Fibroblast of skin of left biceps (primary cell): Measurements from ENCODE around the gene PNMA1.
"Not testable (repeated sequence)": the region's sequence is repeated elsewhere in the genome, so short reads cannot be mapped to it uniquely, and the experiment has no call there.

ENCODE experiments used
- DNase-seq, 2 experiments: peaks; one replicate each; pipeline ENCODE4 v3.0.0-alpha.2; 2013; ENCODE audit warnings: low read depth in 2 of 2

PNMA1 gene

DNA sequence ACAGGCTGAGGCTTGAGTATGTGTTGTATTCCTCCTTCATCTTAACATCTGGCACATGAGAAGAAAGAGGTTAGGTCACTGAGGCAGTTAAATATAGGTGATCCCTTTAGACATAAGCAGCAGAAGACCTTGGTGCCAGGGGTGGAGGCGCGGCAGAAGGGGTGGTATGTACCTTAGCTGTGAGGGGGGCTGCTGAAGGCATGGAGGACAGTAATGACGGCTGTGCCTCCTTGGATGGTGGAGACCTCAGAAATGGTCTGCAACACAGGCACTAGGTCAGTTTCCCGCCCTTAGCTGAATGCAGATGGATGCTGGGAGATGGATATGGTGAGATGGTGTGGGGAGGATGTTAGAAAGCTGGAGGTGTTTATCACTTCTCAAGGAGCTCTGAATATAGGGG, 1.5 kb upstream of the PNMA1 start:
- no peak for DNase-seq

DNA sequence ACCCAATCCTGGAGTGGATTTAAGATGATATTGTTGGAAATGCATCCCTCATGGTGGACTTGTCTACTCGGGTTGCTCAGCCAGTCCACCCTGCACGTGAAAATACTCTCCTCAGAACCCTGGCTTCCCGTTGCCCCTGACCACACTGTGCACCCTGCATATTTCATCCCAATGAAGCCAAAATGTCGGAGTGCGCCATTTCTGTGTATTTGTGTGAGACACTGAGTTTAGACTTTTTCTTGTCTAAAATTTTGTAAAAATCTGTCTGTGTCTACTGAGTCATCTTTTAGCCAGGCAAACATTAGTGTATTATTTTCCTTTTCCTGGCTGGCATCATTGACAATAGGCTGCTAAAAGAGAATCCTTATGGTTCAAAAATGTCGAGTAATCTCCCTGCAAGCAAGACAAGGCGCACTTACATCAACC, 485 bp upstream of the PNMA1 start:
- no peak for DNase-seq

DNA sequence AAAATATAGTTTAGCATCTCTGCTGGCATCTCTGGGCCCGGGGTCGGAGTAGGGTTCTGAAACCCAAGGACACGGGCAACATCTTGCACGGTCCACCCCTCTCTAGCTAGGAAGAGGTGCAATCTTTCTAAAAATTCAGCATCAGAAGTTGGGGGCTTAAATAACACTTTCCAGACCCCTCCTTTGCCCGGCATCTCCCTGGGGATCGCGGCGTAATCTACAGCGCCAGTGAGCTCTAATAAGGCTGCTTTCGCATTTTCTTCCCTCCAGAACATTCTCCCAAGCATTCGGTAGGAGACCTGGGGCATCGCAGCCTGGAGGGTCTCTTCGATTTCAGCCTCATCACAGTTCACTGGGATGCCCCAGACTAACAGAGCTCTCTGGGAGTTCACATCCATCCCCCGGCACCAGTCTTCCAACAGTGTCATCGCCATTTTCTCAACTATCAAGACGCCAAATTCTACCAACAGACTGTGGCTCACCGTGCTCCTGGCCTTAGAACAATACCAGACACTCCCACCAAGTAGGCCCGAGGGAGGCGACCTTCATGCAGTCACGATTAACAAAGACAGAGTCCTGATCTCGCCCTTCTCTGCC, 880 bp downstream of the PNMA1 start:
- DNase-seq = no peak

DNA sequence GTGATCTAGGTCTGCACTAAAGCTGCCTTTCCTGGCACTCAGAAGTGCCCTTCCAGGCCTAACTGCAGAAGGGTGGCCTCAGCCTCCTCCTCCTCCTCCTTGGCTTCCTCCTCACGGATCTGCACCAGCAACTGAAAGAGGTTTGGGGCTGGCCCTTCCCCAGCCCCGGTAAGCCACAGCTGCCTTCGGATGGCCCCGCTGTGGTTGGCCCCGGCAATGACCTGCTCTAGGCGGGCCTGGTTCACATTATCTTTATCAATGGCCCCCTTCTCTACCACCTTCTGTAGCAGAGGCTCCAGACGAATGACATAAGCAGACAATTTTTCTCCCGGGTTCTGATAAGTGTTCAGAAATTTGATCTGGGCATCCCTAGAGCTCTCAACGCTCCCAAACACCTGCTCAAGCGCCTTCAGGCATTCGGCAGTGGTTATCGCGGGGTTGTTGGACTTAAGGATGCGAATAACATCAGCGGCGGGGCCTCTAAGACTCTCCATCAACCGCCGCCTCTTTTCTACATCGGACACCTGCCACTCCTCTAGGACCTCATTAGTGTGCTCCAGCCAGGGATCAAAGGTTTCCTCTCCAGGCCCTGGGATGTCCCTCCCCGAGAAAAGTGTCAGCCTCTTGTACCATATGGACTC, 1.5 kb downstream of the PNMA1 start:
- DNase-seq = no peak

DNA sequence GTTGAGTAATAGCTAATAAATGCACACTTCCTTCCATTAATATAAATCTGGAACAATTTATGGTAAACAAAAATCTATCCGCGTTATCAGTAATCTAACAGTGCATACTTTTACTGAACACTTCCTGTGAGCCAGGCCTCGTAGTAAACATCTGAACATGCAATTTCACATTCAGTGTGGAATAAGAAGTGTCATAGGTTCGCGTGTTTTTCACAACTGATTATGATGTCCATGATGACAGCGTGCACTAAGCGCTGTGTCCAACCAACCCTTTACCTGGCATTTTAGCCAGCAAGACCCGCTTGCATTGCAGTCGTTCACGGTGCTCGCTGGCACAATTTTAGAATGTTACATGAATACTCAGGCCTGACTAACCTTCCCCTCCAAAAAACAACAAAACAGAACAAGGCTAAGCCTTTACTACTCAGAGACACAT, 2.1 kb downstream of the PNMA1 start:
- no peak for DNase-seq

DNA sequence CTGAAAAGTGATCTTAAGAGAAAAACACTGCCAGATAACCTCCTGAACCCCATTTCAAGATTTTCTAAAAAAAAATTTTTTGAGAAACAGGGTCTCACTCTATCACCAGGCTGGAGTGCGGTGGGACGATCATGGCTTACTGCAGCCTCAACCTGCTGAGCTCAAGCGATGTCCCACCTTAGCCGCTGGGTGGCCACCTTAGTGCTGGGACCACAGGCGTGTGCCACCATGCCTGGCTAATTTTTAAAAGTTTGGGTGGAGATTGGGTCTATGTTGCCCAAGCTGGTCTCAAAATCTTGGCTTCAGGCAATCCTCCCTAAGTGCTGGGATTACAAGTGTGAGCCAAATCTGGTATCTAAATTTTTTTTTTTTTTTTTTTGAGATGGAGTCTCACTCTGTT, 3.4 kb downstream of the PNMA1 start:
- no peak for DNase-seq

DNA sequence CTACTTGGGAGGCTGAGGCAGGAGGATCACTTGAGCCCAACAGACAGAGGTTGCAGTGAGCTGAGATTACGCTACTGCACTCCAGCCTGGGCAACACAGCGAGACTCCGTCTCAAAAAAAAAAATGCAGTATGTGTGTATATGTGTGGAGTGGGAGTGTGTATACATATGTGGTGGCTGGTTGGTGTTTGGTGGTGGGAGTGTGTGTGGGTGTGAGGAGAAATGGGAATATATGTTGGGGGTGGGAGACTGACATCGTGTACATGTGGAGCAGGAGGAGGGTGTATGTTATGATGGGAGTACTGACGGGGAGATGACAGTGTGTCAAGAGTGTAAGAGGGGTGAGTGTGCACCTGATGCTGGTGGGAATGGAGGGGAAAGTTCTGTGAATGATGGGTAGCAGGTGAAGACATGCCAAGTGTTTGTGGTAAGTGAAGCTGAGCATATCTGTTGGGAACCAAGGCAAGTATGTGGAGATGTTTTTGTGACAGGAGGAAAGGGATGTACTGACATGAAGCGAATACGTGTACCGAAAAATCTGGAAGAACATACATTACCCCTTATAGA, 4.2 kb downstream of the PNMA1 start:
- no peak for DNase-seq

DNA sequence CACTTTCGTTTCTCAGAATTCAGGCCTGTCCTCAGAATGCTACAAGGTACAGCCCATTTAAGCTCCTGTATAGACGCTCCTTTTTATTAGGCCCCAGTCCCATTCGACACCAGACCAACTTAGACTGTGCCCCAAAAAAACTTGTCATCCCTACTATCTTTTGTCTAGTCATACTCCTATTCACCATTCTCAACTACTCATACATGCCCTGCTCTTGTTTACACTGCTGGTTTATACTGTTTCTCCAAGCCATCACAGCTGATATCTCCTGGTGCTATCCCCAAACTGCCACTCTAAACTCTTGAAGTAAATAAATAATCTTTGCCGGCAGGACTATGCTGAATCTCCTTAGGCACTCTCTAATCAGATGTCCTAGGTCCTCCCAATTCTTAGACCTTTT, 6.1 kb downstream of the PNMA1 start:
- not testable (repeated sequence) for DNase-seq

DNA sequence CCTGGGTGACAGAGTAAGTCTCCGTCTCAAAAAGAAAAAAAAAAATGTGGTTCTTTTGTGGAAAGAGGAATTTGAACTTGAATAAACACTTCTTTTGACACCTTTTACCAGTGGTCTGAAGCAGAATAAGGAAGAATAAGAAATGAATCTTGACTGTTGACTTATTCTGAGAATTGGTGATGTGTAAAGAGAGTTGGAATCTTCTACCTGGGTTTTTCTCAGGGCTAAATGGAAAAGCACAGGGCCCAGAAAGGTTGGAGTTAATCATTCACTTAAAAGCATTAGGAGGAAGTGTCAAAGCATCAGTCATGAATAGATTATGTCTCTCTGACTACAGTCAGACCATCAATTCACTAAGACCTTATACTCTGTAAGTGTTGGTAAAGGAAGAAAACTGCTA, 13.9 kb downstream of the PNMA1 start:
- no peak for DNase-seq

DNA sequence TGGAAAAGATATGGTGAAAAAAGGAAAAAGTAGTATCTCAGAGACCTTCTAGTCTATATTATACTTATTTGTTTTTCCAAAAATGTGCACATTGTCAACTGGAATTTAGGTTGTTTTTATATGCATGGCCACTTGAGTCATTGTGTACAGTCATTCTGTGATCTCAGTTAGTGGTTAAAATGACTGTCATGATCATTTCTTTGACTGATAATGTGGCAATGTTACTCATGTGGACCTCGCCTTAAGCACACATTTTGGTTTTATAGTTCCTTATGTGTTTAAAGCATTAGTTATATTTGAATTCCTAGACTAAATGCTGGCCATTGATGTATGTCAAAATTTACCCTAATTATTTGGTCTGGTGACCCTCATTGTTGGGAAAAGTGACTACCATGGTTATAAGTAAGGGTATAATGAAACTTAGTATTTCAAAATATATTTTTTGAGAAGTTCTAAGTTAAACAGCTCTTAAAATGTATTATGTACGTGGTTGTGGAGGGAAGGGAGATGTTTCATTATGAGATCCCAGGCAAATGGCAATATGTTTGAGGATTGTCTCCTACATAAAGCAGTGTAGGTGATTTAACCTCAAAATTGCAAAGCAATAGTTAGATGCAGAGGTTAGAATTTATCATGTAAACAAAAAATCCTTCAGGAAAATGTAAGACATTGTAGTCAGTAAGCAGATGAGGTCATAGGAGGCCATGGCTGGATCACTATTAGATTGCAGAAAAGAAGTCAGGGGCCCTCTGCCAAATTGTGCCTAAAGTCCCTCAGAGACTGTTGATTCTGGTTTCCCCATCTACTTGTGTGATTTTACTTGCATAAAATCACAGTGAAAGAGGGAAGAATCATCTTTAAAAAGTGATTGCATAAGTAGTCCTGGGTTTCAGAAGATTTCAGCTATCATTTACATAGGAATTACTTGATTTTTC, 17.5 kb downstream of the PNMA1 start:
- no peak for DNase-seq

DNA sequence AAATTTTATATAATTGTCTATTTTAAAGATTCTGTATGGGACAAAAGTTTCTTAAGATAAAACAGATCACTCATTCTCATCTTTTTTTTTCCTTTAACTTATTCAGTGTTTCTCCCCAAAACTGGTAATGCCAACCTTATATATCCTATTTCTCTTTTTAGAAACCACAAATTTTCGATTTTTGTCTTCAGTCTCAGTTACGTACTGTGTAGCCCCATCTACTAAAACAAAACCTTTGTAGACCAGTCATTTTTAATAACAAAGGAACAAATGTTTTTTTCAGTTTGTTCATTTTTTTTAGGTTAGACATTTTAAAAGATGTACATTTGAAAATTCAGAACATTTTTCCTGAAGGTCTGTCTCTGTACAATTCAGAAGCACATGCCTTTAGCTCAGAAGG, 18.2 kb downstream of the PNMA1 start:
- DNase-seq = no peak

DNA sequence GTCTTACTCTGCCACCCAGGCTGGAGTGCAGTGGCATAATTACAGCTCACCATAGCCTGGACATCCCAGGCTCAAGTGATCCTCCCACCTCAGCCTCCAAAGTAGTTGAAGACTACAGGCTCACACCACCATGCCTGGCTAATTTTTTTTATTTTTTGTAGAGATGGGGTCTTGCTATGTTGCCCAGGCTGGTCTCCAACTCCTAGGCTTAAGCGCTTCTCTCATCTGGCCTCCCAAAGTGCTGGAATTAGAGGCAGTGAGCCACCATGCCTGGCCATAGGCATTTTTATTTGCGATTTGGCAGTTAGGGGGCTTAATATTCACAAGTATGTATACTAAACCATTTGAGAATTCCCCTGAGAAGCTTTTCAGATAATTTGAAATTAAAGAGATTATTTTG, 19.1 kb downstream of the PNMA1 start:
- no peak for DNase-seq

DNA sequence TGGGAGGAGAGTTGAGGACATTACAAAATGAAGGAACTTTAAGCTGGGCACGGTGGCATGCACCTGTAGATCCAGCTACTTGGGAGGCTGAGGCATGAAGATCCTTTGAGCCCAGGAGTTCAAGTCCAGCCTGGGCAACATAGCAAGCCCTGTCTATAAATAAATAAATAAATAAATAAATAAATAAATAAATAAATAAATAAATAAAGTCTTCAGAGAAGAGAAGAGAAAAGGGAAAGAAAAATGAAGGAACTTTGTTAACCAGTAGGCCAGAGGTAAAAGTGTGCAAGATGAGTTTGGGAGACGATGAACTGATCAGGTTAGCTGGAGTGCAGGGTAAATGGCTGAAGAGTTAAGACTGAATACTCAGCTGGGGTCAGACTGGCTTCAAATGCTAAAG, 20.1 kb downstream of the PNMA1 start:
- DNase-seq = no peak

DNA sequence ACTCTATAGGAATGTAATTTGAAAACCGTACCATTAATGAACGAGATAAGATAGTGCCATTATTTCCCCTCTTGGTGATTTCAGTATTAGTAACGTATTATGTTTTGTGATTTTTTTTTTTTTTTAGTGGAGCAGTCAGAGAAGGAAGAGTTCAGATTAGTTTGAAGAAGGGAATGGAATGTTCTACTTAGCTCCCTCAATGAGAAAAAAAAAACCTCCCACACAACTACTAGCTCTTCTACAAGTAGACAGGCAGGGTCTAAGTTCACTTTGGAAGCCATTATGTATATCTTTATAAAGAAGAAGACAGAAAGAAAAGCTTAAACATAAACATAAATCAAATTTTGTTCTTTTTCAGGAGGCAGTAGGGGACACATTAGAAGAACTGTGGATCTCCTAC, 27.3 kb downstream of the PNMA1 start:
- DNase-seq = no peak

DNA sequence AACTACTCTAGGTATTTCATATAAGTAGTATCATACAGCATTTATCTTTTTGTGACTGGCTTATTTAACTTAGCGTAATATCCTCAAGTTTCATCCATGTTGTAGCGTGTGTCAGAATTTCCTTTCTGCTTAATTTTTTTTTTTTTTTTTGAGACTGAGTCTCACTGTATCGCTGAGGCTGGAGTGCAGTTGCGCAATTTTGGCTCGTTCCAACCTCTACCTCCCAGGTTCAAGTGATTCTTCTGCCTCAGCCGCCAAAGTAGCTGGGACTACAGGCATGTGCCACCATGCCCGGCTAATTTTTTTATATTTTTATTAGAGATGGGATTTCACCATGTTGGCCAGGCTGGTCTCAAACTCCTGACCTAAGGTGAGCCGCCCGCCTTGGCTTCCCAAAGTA, 28.9 kb downstream of the PNMA1 start:
- no peak for DNase-seq

DNA sequence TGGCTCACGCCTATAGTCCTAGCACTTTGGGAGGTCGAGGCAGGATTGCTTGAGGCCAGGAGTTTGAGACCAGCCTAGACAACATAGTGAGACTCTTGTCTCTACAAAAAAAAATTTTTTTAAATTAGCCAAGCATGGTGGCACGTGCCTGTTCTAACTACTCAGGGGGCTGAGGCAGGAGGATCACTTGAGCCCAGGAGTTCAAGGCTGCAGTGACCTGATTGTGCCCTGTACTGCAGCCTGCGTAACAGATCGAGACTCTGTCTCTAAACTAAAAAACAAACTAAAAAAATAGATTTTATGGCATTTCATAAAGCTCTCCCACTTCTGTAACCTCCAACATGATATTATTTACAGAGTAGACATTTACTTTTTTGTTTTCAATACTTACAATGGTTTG, 29.6 kb downstream of the PNMA1 start:
- no peak for DNase-seq

DNA sequence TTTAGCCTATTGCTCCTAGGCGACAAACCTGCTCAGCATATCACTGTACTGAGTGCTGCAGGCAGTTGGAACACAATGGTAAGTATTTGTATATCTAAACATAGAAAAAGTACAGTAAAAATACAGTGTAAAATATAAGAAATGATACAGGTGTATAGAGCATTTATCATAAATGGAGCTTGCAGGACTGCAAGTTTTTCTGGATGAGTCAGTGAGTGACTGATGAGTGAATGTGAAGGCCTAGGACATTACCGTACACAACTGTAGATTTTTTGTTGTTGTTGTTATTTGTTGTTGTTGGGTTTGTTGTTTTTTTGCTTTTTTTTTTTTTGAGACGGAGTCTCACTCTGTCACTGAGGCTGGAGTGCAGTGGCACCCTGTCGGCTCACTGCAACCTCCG, 33.4 kb downstream of the PNMA1 start:
- DNase-seq = no peak

DNA sequence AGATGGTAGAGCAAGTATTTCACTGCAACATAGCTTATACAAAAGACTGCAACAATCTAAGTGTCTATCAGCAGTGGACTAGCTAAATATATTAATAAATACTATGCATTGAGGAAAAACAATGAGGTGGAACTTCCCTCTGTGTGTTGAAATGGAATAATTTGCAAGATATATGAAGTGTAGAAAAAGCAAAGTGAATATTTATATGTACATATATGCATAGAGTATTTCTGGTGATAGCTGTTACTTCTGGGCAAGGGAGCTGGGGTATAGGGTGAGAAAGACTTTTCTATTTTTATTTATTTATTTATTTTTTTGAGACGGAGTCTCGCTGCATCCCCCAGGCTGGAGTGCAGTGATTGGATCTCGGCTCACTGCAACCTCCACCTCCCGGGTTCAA, 35.5 kb downstream of the PNMA1 start:
- no peak for DNase-seq

DNA sequence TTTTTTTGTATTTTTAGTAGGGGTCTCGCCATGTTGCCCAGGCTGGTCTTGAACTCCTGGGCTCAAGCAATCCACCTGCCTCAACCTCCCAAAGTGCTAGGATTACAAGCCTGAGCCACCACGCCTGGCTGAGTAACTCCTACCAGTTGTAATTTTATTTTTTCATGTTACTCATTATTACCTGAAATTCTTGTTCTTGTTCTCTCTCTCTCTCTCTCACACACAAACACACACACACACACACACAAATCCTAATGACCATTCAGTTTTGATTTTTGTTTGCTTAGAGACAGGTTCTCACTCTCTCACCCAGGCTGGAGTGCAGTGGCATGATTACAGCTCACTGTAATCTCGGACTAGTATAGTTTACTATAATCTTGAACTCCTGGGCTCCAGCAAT, 39.2 kb downstream of the PNMA1 start:
- DNase-seq = no peak

DNA sequence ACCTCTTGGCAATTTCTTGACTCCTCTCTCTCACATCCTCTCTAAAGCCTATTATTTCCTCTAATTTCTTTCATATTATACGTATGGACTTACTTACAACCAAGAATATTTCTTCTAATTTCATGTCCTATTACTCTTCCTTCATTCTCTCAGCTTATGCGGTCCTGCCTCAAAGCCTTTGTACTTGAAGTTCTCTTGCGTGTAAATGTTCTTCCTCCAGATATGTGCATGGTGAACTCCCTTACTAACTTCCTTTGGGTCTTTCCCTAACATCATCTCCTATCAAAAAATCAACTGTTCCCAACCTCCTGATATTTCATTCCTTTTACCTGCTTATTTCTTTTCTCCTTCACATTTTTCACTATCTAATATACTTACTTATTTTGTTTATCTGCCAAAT, 46.3 kb downstream of the PNMA1 start:
- DNase-seq = no peak

DNA sequence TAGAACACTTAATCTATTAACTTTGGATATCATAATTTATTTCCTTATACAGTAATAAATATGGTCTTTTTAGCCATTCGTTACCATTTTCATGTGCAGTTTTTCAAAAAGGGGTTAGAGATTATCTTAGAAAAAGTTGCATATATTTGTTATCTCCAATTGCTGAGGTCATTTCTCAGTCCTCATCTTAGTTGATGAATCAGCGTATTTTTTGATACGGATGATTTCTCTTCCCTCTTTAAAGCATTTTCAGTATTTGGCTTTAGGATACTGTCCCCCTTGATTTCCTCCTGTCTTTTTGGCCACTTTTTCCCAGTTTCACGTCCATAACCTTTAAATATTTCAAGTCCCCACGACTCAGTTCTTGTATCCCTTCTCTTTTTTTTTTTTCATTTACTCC, 47.6 kb downstream of the PNMA1 start:
- no peak for DNase-seq

DNA sequence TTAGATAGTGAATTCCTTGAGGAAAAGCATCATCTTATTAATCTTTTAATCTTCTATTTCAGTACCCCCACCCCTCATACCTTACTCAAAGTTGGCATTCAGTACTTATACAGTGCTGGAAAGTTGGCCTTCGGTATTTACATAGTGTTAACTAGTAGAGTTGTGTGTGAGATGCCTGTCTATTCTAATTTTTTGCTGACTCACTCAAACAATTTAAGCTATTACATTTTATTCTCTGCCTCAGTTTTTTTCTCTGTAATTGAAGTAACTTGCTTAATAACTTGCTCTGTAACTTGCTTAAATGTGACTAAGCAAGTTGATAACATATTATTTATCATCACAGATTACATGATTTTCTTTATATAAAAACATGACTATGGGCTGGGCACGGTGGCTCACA, 49.1 kb downstream of the PNMA1 start:
- DNase-seq = no peak
